ENCODE measurements around the gene SPSB4. TPM values are rescaled to one million over a fixed set of nuclear protein-coding genes. Genes with fewer than 3 reads are reported as not detected.

The SPSB4 gene
- total and polyA plus RNA-seq, 2 of the 8 experiments (the other 6 are each of a cell fraction or from before 2014, with no cell fraction given) = 15.1 to 17.2 TPM

- no peak overlapping the region for H2BK15ac ChIP-seq (ENCODE audit: low read length)
- ChIA-PET CTCF (ENCODE audit: partially characterized antibody) (interaction anchor here (0.9 to 8.2 kb wide), 14 partner anchors 10 to 105 kb away, joined by 3 to 238 read pairs (median 10); partner anchors contain the start of gene SPSB4), POLR2A (ENCODE audit: partially characterized antibody) (no interaction called here)
- H3K4me2 ChIP-seq (ENCODE audit: insufficient read depth in 1 of 2, low read depth in 2 of 2, low read length in 2 of 2) = no peak overlapping the region
- H3K79me1 ChIP-seq (ENCODE audit: low read depth, low read length) = no peaks in the 10 kb centered on the region
- 81% methylated on average over 12 of the region's 12 CpGs; no CpG with 5 or more reads in 1 of the 2 experiments for WGBS, 2 experiments (ENCODE audit: extremely low coverage in 1 of 2, insufficient coverage in 1 of 2, insufficient read length in 1 of 2, insufficient replicate concordance in 2 of 2, low coverage in 1 of 2, low lambda C conversion rate in 2 of 2, missing lambda C conversion rate in 1 of 2)
- H4K8ac ChIP-seq (ENCODE audit: extremely low read depth, insufficient read depth, low read length) = no peak overlapping the region
- H2BK12ac ChIP-seq (ENCODE audit: low read depth, low read length) = no peak overlapping the region
- no peak overlapping the region for H3K14ac ChIP-seq (ENCODE audit: insufficient read length)
- no peak overlapping the region; the same call in 1 of the 2 replicates for H2AK5ac ChIP-seq (ENCODE audit: low read depth, low read length)
- H2BK120ac ChIP-seq (replicated peaks; ENCODE audit: low read depth, low read length) = no peak overlapping the region
- FAIRE-seq (no peak), DNase-seq (ENCODE audit: low read depth in 1 of 2, low spot score in 2 of 2) (no peak)
- no peak overlapping the region for H2BK5ac ChIP-seq (ENCODE audit: low read depth, low read length)
- no peaks in the 10 kb centered on the region for H3K27me3 ChIP-seq (replicated peaks in 1 of 4; ENCODE audit: control insufficient read depth in 3 of 4, extremely low read depth in 1 of 4, insufficient read depth in 3 of 4, low read length in 3 of 4)
- H3K18ac ChIP-seq (ENCODE audit: extremely low read depth, low read length) = no peak overlapping the region
- H3K4me1 ChIP-seq (replicated peaks in 1 of 4; ENCODE audit: control insufficient read depth in 3 of 4, insufficient read depth in 4 of 4, low read length in 3 of 4) = peaks cover 0 to 5% (median 4%) of the 10 kb centered on the region in 4 experiments; a peak in 5 of 7 replicates
- peaks cover 0 to 3% of the 10 kb centered on the region in 2 experiments; a peak in 2 of 4 replicates for H3K9me3 ChIP-seq (ENCODE audit: insufficient read depth in 2 of 2, low read depth in 1 of 2, low read length in 1 of 2)
- H3K36me3 ChIP-seq (ENCODE audit: control insufficient read depth in 2 of 4, insufficient read depth in 4 of 4, low read length in 3 of 4) = no peaks in the 10 kb centered on the region
- H4K20me1 ChIP-seq (replicated peaks in 1 of 2; ENCODE audit: control insufficient read depth in 1 of 2, insufficient read depth in 2 of 2, low read length in 2 of 2) = no peaks in the 10 kb centered on the region
- no peaks in the 10 kb centered on the region for H3K23me2 ChIP-seq (ENCODE audit: low read depth, low read length)
- H2AFZ ChIP-seq (ENCODE audit: low read length) = no peak overlapping the region
- no peak overlapping the region for H3K27ac ChIP-seq (ENCODE audit: low read depth, low read length)
- H3K79me2 ChIP-seq (ENCODE audit: control insufficient read depth in 1 of 2, insufficient read depth in 2 of 2, low read length in 2 of 2) = no peaks in the 10 kb centered on the region
- H3K56ac ChIP-seq (replicated peaks; ENCODE audit: insufficient read length, low read depth, low read length) = no peak overlapping the region
- H4K91ac ChIP-seq (replicated peaks; ENCODE audit: insufficient read length, low read length) = peak overlapping the region; percentile 17
- no peak overlapping the region for H4K5ac ChIP-seq (ENCODE audit: insufficient read length, low read depth, low read length)
- no peak overlapping the region for H3K4ac ChIP-seq (replicated peaks; ENCODE audit: insufficient read length, low read depth, low read length)
- no peak overlapping the region for H2BK20ac ChIP-seq (ENCODE audit: low read length)
- H3K9ac ChIP-seq (replicated peaks in 1 of 4; ENCODE audit: extremely low read depth in 1 of 4, low read depth in 3 of 4, low read length in 3 of 4) = no peak overlapping the region
- H3K23ac ChIP-seq (ENCODE audit: insufficient read length) = no peak overlapping the region
- no peak overlapping the region for H3K4me3 ChIP-seq (ENCODE audit: extremely low read depth in 1 of 4, insufficient read depth in 2 of 4, low read depth in 3 of 4, low read length in 4 of 4)
These were observed 53.1 kb downstream of the SPSB4 start for GRCh38 chr3:141104151-141104821.

All from H1 (cell line).